Upper lobe of left lung (tissue), 4 donors: ENCODE data around the gene ATXN1.

Experiments used
- POLR2AphosphoS5 ChIP-seq, 2 donors: sonication (generic); formaldehyde crosslinking; IDR thresholded peaks; one replicate each; pipeline ENCODE4 v1.5.1; 2017; ENCODE audit warnings: antibody characterized with exemption in 2 of 2
- TF ChIP-seq, protein P1 (sequence below), 6 experiments: fragments of 450-650 bp in 4 of 6; fragments of 200-600 bp in 2 of 6; sonication (generic) in 2 of 6; IDR thresholded peaks; one replicate each; pipeline ENCODE4 v1.5.1; 2016 to 2019; ENCODE audit warnings: antibody characterized with exemption in 6 of 6

DNA sequence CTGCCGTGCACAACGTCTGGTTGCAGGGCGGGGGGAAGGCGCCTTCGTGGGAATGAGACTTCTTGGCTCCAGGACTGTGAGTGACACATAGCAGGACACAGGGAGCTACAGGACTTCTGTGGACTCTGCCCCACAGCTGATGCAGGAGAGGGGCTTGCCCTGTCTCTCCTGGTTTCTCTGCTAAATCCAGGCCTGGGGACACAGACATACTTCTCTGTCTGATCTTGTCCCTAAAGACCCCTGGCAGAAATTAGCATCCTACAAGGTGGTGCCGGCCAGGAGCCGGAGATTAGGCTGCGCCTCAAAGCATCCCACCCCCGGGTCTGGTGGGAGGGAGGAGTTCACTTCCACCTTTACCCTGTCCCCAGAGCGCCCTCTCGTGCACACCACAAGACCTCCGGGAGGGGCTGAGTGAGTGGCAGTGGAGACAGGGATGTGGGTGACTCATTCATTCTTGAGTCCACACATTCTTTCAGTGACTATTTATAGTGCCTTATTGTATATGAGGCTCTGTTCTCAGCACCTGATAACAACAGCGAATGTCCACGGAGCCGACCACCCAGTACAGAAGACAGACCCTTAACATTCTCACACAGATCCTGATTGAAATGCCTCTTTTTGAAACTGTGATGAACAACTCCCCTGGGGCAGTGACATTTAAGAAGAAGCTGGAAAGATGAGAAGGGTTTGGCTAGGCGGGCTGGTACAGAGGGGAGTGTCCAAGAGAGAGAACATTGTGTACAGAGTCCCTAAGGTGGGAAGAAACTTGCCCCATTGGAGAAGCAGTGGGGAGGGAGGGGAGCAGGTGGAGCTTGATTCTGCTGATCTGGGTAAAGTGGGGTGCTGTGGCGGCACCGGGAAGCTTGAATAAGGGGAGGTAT is 483.9 kb downstream of the ATXN1 start:
- TF ChIP-seq, protein P1, sequence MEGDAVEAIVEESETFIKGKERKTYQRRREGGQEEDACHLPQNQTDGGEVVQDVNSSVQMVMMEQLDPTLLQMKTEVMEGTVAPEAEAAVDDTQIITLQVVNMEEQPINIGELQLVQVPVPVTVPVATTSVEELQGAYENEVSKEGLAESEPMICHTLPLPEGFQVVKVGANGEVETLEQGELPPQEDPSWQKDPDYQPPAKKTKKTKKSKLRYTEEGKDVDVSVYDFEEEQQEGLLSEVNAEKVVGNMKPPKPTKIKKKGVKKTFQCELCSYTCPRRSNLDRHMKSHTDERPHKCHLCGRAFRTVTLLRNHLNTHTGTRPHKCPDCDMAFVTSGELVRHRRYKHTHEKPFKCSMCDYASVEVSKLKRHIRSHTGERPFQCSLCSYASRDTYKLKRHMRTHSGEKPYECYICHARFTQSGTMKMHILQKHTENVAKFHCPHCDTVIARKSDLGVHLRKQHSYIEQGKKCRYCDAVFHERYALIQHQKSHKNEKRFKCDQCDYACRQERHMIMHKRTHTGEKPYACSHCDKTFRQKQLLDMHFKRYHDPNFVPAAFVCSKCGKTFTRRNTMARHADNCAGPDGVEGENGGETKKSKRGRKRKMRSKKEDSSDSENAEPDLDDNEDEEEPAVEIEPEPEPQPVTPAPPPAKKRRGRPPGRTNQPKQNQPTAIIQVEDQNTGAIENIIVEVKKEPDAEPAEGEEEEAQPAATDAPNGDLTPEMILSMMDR (IDR thresholded peaks at IDR 0.05): peak in 2 of 6 experiments; percentile 12 to 30
- no peak for TF ChIP-seq POLR2AphosphoS5 (IDR thresholded peaks at IDR 0.05)
